NAMALWA (cell line): Measurements from ENCODE around the gene CASTOR1.

Experiments used
- DNase-seq: peaks from one replicate; pipeline ENCODE4 v3.0.0-alpha.2; 2015; ENCODE audit warnings: low spot score

CASTOR1 gene

GRCh38 chr22:30262917-30263741 is 26.2 kb downstream of the CASTOR1 start:
- DNase-seq: peak; percentile 83

GRCh38 chr22:30262112-30262511 is 27.2 kb downstream of the CASTOR1 start:
- DNase-seq: no peak

GRCh38 chr22:30261134-30261533 is 28.2 kb downstream of the CASTOR1 start:
- no peak for DNase-seq

GRCh38 chr22:30260682-30261081 is 28.6 kb downstream of the CASTOR1 start:
- no peak for DNase-seq

GRCh38 chr22:30260276-30260675 is 29.0 kb downstream of the CASTOR1 start:
- DNase-seq: no peak

GRCh38 chr22:30254314-30254713 is 35.0 kb downstream of the CASTOR1 start:
- no peak for DNase-seq

- no peak for DNase-seq
Observed at GRCh38 chr22:30253205-30253852, 36.0 kb downstream of the CASTOR1 start.

- DNase-seq: no peak
Observed at GRCh38 chr22:30252411-30253204, 36.7 kb downstream of the CASTOR1 start.

- DNase-seq: no peak
Observed at GRCh38 chr22:30251711-30252110, 37.6 kb downstream of the CASTOR1 start.

- DNase-seq: no peak
Observed at GRCh38 chr22:30250661-30251267, 38.5 kb downstream of the CASTOR1 start.

GRCh38 chr22:30250039-30250565 is 39.2 kb downstream of the CASTOR1 start:
- no peak for DNase-seq

- no peak for DNase-seq
Observed at GRCh38 chr22:30249049-30250038, 40.0 kb downstream of the CASTOR1 start.

- DNase-seq: no peak
Observed at GRCh38 chr22:30248484-30248883, 40.8 kb downstream of the CASTOR1 start.

GRCh38 chr22:30247974-30248373 is 41.3 kb downstream of the CASTOR1 start:
- DNase-seq: no peak

GRCh38 chr22:30247561-30247960 is 41.7 kb downstream of the CASTOR1 start:
- DNase-seq: no peak

- DNase-seq: no peak
Observed at GRCh38 chr22:30246814-30247376, 42.4 kb downstream of the CASTOR1 start.

GRCh38 chr22:30245985-30246813 is 43.1 kb downstream of the CASTOR1 start, which contains the start of gene LIF:
Gene LIF (minus strand): TSS chr22:30246759. CDS start chr22:30246695, 64 bp downstream.
- DNase-seq: no peak

GRCh38 chr22:30245181-30245984 is 43.9 kb downstream of the CASTOR1 start:
- DNase-seq: no peak

GRCh38 chr22:30244641-30245040 is 44.7 kb downstream of the CASTOR1 start:
- no peak for DNase-seq
